Activated CD8-positive, alpha-beta memory T cell treated with anti-CD3 and anti-CD28 coated beads, Interleukin-2, amount 50 U/mL, for 48 hours (primary cell): ENCODE data around the gene TMEM120A.
"Not testable (repeated sequence)": the region's sequence is repeated elsewhere in the genome, so short reads cannot be mapped to it uniquely, and the experiment has no call there.

Source experiments
- DNase-seq: peaks from one replicate; pipeline ENCODE4 v3.0.0-alpha.2; 2020

TMEM120A gene

GRCh38 chr7:75994388-75995051 lies at the start of gene TMEM120A:
TMEM120A (minus strand) TSS chr7:75994595; CDS start chr7:75994570, 25 bp downstream.
- peak; percentile 98 for DNase-seq

- DNase-seq = no peak
Measured at GRCh38 chr7:76040126-76040525, 45.7 kb upstream of the TMEM120A start.

- no peak for DNase-seq
Measured at GRCh38 chr7:76037310-76037709, 42.9 kb upstream of the TMEM120A start.

GRCh38 chr7:76031964-76032363 lies 37.6 kb upstream of the TMEM120A start:
- DNase-seq = no peak

GRCh38 chr7:76029682-76030081 lies 35.3 kb upstream of the TMEM120A start:
- DNase-seq = not testable (repeated sequence)

GRCh38 chr7:76023002-76023401 lies 28.6 kb upstream of the TMEM120A start:
- no peak for DNase-seq

- DNase-seq = no peak
Measured at GRCh38 chr7:76022026-76022780, 27.8 kb upstream of the TMEM120A start.

- DNase-seq = peak; percentile 89
Measured at GRCh38 chr7:76020031-76020714, 25.8 kb upstream of the TMEM120A start.

- not testable (repeated sequence) for DNase-seq
Measured at GRCh38 chr7:76018520-76018919, 24.1 kb upstream of the TMEM120A start.

GRCh38 chr7:76016191-76016947 lies 22.0 kb upstream of the TMEM120A start:
- DNase-seq = no peak

- no peak for DNase-seq
Measured at GRCh38 chr7:76011442-76011861, 17.1 kb upstream of the TMEM120A start.

GRCh38 chr7:76009672-76010600 lies 15.5 kb upstream of the TMEM120A start:
- DNase-seq = no peak

- DNase-seq = no peak
Measured at GRCh38 chr7:76008156-76008687, 13.8 kb upstream of the TMEM120A start.

- not testable (repeated sequence) for DNase-seq
Measured at GRCh38 chr7:76005004-76005403, 10.6 kb upstream of the TMEM120A start.

- no peak for DNase-seq
Measured at GRCh38 chr7:76003351-76003750, 9.0 kb upstream of the TMEM120A start.

GRCh38 chr7:76002822-76003221 lies 8.4 kb upstream of the TMEM120A start:
- no peak for DNase-seq

GRCh38 chr7:76002139-76002538 lies 7.7 kb upstream of the TMEM120A start:
- DNase-seq = no peak

GRCh38 chr7:76000566-76000965 lies 6.2 kb upstream of the TMEM120A start:
- DNase-seq = no peak

- DNase-seq = no peak
Measured at GRCh38 chr7:75998038-75998437, 3.6 kb upstream of the TMEM120A start.

GRCh38 chr7:75996476-75996875 lies 2.1 kb upstream of the TMEM120A start:
- no peak for DNase-seq

GRCh38 chr7:75995996-75996395 lies 1.6 kb upstream of the TMEM120A start:
- DNase-seq = no peak

GRCh38 chr7:75995052-75995471 lies 667 bp upstream of the TMEM120A start:
- no peak for DNase-seq
